Prostate gland (tissue), 2 donors: Measurements from ENCODE around the gene LANCL2.

Source experiments
- CTCF ChIP-seq, 4 experiments: fragments of 200-600 bp in 2 of 4; fragments of 450-650 bp in 2 of 4; sonication (generic) in 2 of 4; IDR thresholded peaks; 1 replicate in 3 of 4; 2 replicates in 1 of 4; pipeline ENCODE4 v1.5.1; 2016 to 2019; ENCODE audit warnings: antibody characterized with exemption in 4 of 4, mild to moderate bottlenecking in 2 of 4, moderate library complexity in 2 of 4
- POLR2A ChIP-seq: fragments of 450-650 bp; IDR thresholded peaks from one replicate; pipeline ENCODE4 v1.6.1; 2016; ENCODE audit warnings: antibody characterized with exemption, mild to moderate bottlenecking
- POLR2AphosphoS5 ChIP-seq: sonication (generic); formaldehyde crosslinking; IDR thresholded peaks from one replicate; pipeline ENCODE4 v1.6.1; 2017; ENCODE audit warnings: antibody characterized with exemption

- TF ChIP-seq CTCF (IDR thresholded peaks at IDR 0.05) = no peak
- no peak for TF ChIP-seq POLR2AphosphoS5
- TF ChIP-seq POLR2A = no peak
Measured at GRCh38 chr7:55458351-55458750, 93.2 kb downstream of the LANCL2 start.
